GM21717 (cell line): Measurements from ENCODE around the gene KLHL12.
"Not testable (repeated sequence)": the region's sequence is repeated elsewhere in the genome, so short reads cannot be mapped to it uniquely, and the experiment has no call there.

Experiments used
- ATAC-seq: cut with Tn5 transposase; IDR thresholded peaks from one replicate; pipeline ENCODE4 v1.9.1; 2021; ENCODE audit warnings: mild to moderate bottlenecking, moderate library complexity; ENCODE audit not compliant: unreplicated experiment

The KLHL12 gene

GRCh38 chr1:202952099-202952498 is 25.1 kb upstream of the KLHL12 start:
- no peak for ATAC-seq

GRCh38 chr1:202951437-202951836 is 24.4 kb upstream of the KLHL12 start:
- no peak for ATAC-seq

- no peak for ATAC-seq
These were observed 18.4 kb upstream of the KLHL12 start for GRCh38 chr1:202945483-202945882.

- ATAC-seq = no peak
These were observed 17.4 kb upstream of the KLHL12 start for GRCh38 chr1:202944438-202944921.

GRCh38 chr1:202942426-202942825 is 15.4 kb upstream of the KLHL12 start:
- no peak for ATAC-seq

GRCh38 chr1:202941372-202941771 is 14.3 kb upstream of the KLHL12 start:
- ATAC-seq = no peak

- ATAC-seq = no peak
These were observed 13.5 kb upstream of the KLHL12 start for GRCh38 chr1:202940561-202940960.

GRCh38 chr1:202938287-202938925 is 11.4 kb upstream of the KLHL12 start:
- no peak for ATAC-seq

- ATAC-seq = not testable (repeated sequence)
These were observed 9.4 kb upstream of the KLHL12 start for GRCh38 chr1:202936409-202936808.

GRCh38 chr1:202935844-202936243 is 8.8 kb upstream of the KLHL12 start:
- no peak for ATAC-seq

GRCh38 chr1:202934755-202935154 is 7.7 kb upstream of the KLHL12 start:
- no peak for ATAC-seq

- ATAC-seq = no peak
These were observed 5.4 kb upstream of the KLHL12 start for GRCh38 chr1:202932476-202932875.

GRCh38 chr1:202923533-202923932 is 3.5 kb downstream of the KLHL12 start:
- ATAC-seq = no peak

- no peak for ATAC-seq
These were observed 7.4 kb downstream of the KLHL12 start for GRCh38 chr1:202919615-202920014.

- ATAC-seq = no peak
These were observed 11.9 kb downstream of the KLHL12 start for GRCh38 chr1:202915146-202915545.

GRCh38 chr1:202912476-202912875 is 14.6 kb downstream of the KLHL12 start:
- not testable (repeated sequence) for ATAC-seq

GRCh38 chr1:202909494-202909893 is 17.5 kb downstream of the KLHL12 start:
- no peak for ATAC-seq

GRCh38 chr1:202908998-202909397 is 18.0 kb downstream of the KLHL12 start:
- ATAC-seq = no peak

GRCh38 chr1:202905331-202905730 is 21.7 kb downstream of the KLHL12 start:
- no peak for ATAC-seq

GRCh38 chr1:202903808-202904207 is 23.2 kb downstream of the KLHL12 start:
- not testable (repeated sequence) for ATAC-seq

- ATAC-seq = no peak
These were observed 25.5 kb downstream of the KLHL12 start for GRCh38 chr1:202901555-202901954.

GRCh38 chr1:202892501-202892900 is 34.5 kb downstream of the KLHL12 start:
- no peak for ATAC-seq

GRCh38 chr1:202890392-202890791 is 36.6 kb downstream of the KLHL12 start:
- no peak for ATAC-seq
